GM12874 (cell line): Measurements from ENCODE around the gene GIPC3.

Experiments
- TF ChIP-seq, protein P1 (sequence below): IDR thresholded peaks from 2 replicates; pipeline ENCODE4 v1.5.1; 2011; ENCODE audit warnings: low read depth, mild to moderate bottlenecking, control low read depth, low read length, moderate library complexity; ENCODE audit not compliant: insufficient read depth

Gene GIPC3, protein sequence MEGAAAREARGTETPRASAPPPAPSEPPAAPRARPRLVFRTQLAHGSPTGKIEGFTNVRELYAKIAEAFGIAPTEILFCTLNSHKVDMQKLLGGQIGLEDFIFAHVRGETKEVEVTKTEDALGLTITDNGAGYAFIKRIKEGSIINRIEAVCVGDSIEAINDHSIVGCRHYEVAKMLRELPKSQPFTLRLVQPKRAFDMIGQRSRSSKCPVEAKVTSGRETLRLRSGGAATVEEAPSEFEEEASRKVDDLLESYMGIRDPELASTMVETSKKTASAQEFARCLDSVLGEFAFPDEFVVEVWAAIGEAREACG

DNA sequence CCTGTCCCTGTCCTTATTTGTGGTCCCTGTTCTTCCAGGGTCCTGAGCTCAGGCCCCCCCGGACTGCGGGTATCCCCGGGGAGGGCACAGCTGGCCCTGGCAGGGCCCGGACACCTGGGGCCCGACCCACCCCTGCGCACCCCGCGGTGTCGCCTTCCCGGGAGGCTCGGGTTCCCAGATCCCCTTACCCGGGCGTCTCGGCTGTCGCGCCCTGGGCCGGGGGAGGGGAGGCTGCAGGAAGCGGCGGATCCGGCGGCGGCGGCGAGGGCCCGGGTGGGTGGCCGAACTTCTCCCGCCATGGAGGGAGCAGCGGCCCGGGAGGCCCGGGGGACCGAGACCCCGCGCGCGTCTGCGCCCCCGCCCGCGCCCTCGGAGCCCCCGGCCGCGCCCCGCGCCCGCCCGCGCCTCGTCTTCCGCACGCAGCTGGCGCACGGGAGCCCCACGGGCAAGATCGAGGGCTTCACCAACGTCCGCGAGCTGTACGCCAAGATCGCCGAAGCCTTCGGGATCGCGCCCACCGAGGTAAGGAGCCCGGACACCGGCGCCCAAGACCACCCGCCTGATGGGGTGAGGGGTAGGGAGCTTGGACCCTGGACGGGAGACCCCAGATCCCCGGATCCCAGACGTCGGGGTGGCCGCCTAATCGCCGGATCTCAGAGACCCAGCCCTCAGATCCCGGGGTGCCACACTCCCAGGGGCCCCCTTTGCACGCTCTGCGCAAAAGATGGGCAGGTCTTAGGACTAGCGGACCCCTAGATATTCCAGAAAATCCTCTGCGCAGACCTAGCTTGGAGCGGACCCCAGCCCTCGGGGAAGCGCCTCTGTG lies at the start of gene GIPC3:
TSS of gene GIPC3 (plus strand) at position 178 of the 826 bp plus-strand sequence. CDS start at position 298, 120 bp downstream.
- TF ChIP-seq, protein P1, sequence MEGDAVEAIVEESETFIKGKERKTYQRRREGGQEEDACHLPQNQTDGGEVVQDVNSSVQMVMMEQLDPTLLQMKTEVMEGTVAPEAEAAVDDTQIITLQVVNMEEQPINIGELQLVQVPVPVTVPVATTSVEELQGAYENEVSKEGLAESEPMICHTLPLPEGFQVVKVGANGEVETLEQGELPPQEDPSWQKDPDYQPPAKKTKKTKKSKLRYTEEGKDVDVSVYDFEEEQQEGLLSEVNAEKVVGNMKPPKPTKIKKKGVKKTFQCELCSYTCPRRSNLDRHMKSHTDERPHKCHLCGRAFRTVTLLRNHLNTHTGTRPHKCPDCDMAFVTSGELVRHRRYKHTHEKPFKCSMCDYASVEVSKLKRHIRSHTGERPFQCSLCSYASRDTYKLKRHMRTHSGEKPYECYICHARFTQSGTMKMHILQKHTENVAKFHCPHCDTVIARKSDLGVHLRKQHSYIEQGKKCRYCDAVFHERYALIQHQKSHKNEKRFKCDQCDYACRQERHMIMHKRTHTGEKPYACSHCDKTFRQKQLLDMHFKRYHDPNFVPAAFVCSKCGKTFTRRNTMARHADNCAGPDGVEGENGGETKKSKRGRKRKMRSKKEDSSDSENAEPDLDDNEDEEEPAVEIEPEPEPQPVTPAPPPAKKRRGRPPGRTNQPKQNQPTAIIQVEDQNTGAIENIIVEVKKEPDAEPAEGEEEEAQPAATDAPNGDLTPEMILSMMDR, result no peak

DNA sequence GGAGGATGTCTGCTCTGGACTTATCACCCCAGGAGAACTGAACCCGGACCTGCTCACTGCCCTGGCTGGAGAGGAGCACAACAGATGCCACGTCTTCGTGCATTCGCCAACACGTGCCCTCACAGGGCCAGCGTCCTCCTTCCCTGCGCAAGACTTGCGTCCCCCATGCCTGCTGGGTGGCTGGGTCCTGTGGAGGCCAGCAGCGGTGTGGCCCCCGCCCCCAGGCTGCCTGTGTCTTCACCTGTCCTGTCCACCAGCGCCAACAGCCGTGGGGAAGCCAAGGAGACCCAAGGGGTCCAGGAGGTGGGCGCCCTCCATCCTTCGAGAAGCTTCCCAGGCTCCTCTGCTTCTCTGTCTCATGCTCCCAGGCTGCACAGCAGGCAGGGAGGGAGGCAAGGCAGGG lies 49.7 kb upstream of the GIPC3 start:
- TF ChIP-seq, protein P1, result no peak

DNA sequence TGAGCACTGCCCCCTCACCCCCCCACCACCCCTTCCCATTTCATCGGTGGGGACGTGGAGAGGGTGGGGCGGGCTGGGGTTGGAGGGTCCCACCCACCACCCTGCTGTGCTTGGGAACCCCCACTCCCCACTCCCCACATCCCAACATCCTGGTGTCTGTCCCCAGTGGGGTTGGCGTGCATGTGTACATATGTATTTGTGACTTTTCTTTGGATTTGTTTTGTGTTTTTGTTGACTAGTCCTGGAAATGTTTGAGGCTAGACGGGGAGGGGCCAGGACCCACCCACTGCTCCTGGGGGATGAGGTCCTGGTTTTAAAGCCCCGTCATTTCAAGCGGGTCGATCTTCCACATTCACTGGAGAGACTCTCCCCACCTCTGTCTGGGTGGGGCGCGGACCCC lies 49.3 kb upstream of the GIPC3 start:
- TF ChIP-seq, protein P1, result no peak

- TF ChIP-seq, protein P1, result no peak
These were observed 48.7 kb upstream of the GIPC3 start for GRCh38 chr19:3536429-3537100.

- TF ChIP-seq, protein P1, result no peak
These were observed 48.2 kb upstream of the GIPC3 start for GRCh38 chr19:3537101-3537437.

- TF ChIP-seq, protein P1, result no peak
These were observed 47.6 kb upstream of the GIPC3 start for GRCh38 chr19:3537438-3538240.
